ENCODE results near the gene KDM7A. TPM values are rescaled to one million over a fixed set of nuclear protein-coding genes. Genes with fewer than 3 reads are reported as not detected.

KDM7A gene
- total and polyA plus RNA-seq, 2 of the 8 experiments (the other 6 are each of a cell fraction or from before 2014, with no cell fraction given): 2.2 to 12.5 TPM

DNA sequence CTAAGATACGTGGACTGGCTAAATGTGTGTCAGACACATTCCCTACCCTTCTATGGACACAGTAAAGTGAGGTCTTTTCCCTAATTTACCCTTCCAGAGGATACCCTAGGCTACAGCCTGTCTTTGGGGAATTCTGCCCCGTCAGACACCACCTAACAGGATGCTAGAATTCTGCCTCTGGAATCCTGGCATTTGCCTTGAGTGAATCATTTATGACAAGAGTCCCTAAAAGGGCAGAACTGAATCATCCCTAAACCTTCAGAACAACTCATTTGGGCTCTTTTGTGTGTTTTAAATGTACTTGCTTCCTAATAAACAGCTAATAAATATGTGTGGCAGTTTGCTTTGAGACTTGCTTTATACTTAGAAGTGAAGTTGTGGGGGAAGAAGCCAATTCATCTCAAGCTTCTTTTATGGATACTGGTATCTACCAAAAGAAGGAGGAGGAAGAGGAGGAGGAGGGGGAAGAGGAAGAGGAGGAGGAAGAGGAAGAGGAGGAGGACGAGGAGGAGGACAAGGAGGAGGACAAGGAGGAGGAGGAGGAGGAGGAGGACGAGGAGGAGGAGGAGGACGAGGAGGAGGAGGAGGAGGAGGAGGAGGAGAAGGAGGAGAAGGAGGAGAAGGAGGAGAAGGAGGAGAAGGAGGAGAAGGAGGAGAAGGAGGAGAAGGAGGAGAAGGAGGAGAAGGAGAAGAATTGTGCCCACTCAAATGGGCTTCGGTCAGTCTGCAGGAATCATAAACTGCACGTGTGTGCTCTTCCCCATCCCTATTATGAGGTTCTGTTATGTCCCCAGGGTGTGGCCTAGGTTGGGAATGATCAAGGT is 141.2 kb downstream of the KDM7A start:
- Histone ChIP-seq H4K8ac (ENCODE audit: extremely low read depth, insufficient read depth, low read length) (no peak overlapping the region), H3K9me3 (ENCODE audit: insufficient read depth in 2 of 2, low read depth in 1 of 2, low read length in 1 of 2) (no peaks in the 10 kb centered on the region), H3K56ac (replicated peaks; ENCODE audit: insufficient read length, low read depth, low read length) (no peak overlapping the region), H2BK5ac (ENCODE audit: low read depth, low read length) (no peak overlapping the region), H3K23me2 (ENCODE audit: low read depth, low read length) (no peaks in the 10 kb centered on the region; the same call in 1 of the 2 replicates), H3K4ac (replicated peaks; ENCODE audit: insufficient read length, low read depth, low read length) (no peak overlapping the region), H3K79me1 (ENCODE audit: low read depth, low read length) (no peaks in the 10 kb centered on the region), H3K79me2 (ENCODE audit: control insufficient read depth in 1 of 2, insufficient read depth in 2 of 2, low read length in 2 of 2) (no peaks in the 10 kb centered on the region), H3K4me3 (ENCODE audit: extremely low read depth in 1 of 4, insufficient read depth in 2 of 4, low read depth in 3 of 4, low read length in 4 of 4) (no peak overlapping the region), H2AFZ (ENCODE audit: low read length) (no peak overlapping the region), H2BK20ac (ENCODE audit: low read length) (no peak overlapping the region), H3K36me3 (ENCODE audit: control insufficient read depth in 2 of 4, insufficient read depth in 4 of 4, low read length in 3 of 4) (no peaks in the 10 kb centered on the region), H4K91ac (replicated peaks; ENCODE audit: insufficient read length, low read length) (no peak overlapping the region), H2AK5ac (ENCODE audit: low read depth, low read length) (no peak overlapping the region), H3K27me3 (replicated peaks in 1 of 4; ENCODE audit: control insufficient read depth in 3 of 4, extremely low read depth in 1 of 4, insufficient read depth in 3 of 4, low read length in 3 of 4) (no peaks in the 10 kb centered on the region), H2BK15ac (ENCODE audit: low read length) (no peak overlapping the region), H3K14ac (ENCODE audit: insufficient read length) (no peak overlapping the region), H3K9ac (replicated peaks in 1 of 4; ENCODE audit: extremely low read depth in 1 of 4, low read depth in 3 of 4, low read length in 3 of 4) (no peak overlapping the region), H3K4me1 (replicated peaks in 1 of 4; ENCODE audit: control insufficient read depth in 3 of 4, insufficient read depth in 4 of 4, low read length in 3 of 4) (no peaks in the 10 kb centered on the region), H3K4me2 (ENCODE audit: insufficient read depth in 1 of 2, low read depth in 2 of 2, low read length in 2 of 2) (no peak overlapping the region), H3K27ac (ENCODE audit: low read depth, low read length) (no peak overlapping the region), H3K23ac (ENCODE audit: insufficient read length) (no peak overlapping the region), H4K5ac (ENCODE audit: insufficient read length, low read depth, low read length) (no peak overlapping the region), H2BK12ac (ENCODE audit: low read depth, low read length) (no peak overlapping the region), H3K18ac (ENCODE audit: extremely low read depth, low read length) (no peak overlapping the region), H2BK120ac (replicated peaks; ENCODE audit: low read depth, low read length) (no peak overlapping the region), H4K20me1 (replicated peaks in 1 of 2; ENCODE audit: control insufficient read depth in 1 of 2, insufficient read depth in 2 of 2, low read length in 2 of 2) (no peaks in the 10 kb centered on the region)
- TF ChIP-seq SP1 (IDR thresholded peaks at IDR 0.05; ENCODE audit: low read depth, low read length) (no peak), JUND (IDR thresholded peaks at IDR 0.05; ENCODE audit: low read length) (no peak), TAF1 (IDR thresholded peaks at IDR 0.05; ENCODE audit: low read depth, low read length) (no peak), HDAC6 (IDR thresholded peaks at IDR 0.05; ENCODE audit: low read depth, low read length) (no peak), BACH1 (IDR thresholded peaks at IDR 0.05; ENCODE audit: low read length) (no peak), KDM1A (IDR thresholded peaks at IDR 0.05; ENCODE audit: borderline replicate concordance, low read length) (no peak), CBX8 (IDR thresholded peaks at IDR 0.05; ENCODE audit: borderline replicate concordance, low read depth, low read length) (no peak)
- ChIA-PET CTCF (ENCODE audit: partially characterized antibody) (no interaction called here), POLR2A (ENCODE audit: partially characterized antibody) (no interaction called here)
- FAIRE-seq (no peak), DNase-seq (ENCODE audit: low read depth in 1 of 2, low spot score in 2 of 2) (no peak)
- 61 to 67% methylated on average over 1 to 5 of the region's 7 CpGs for WGBS, 2 experiments (ENCODE audit: extremely low coverage in 1 of 2, insufficient coverage in 1 of 2, insufficient read length in 1 of 2, insufficient replicate concordance in 2 of 2, low coverage in 1 of 2, low lambda C conversion rate in 2 of 2, missing lambda C conversion rate in 1 of 2)
